HEK293 (cell line): ENCODE results near the gene ASB8.

ENCODE experiments used
- CTCF ChIA-PET: fragments of 350-600 bp; formaldehyde crosslinking; extraction: SDS; loops from one replicate; lab custom pipeline; 2021; ENCODE audit warnings: antibody characterized with exemption; lab: Yijun Ruan, JAX
- POLR2A ChIA-PET: fragments of 300-600 bp; formaldehyde crosslinking; extraction: SDS; loops from one replicate; lab custom pipeline; 2020; ENCODE audit warnings: antibody characterized with exemption, inconsistent platforms; lab: Yijun Ruan, JAX
- H3K27ac ChIP-seq: fragments of 200-500 bp; sonication (Bioruptor generic); 2 replicates; pipeline ENCODE4 v1.5.1; 2014; ENCODE audit warnings: low read depth, low read length, control low read depth, inconsistent platforms; ENCODE audit errors: extremely low read depth
- H3K36me3 ChIP-seq, 2 experiments: fragments of 200-500 bp in 1 of 2; sonication (Bioruptor generic) in 1 of 2; 1 replicate in 1 of 2; 2 replicates in 1 of 2; pipeline ENCODE4 v1.5.1; 2014 to 2017; ENCODE audit warnings: inconsistent platforms in 2 of 2, low read length in 2 of 2; ENCODE audit not compliant: control insufficient read depth in 2 of 2, insufficient read depth in 1 of 2
- H3K4me1 ChIP-seq: fragments of 200-500 bp; sonication (Bioruptor generic); 2 replicates; pipeline ENCODE4 v1.5.1; 2014; ENCODE audit warnings: mild to moderate bottlenecking, low read length, inconsistent platforms; ENCODE audit not compliant: control insufficient read depth, insufficient read depth
- H3K4me3 ChIP-seq: 2 replicates; pipeline ENCODE4 v1.5.1; 2011; ENCODE audit warnings: low read depth, mild to moderate bottlenecking, control low read depth, low read length, moderate library complexity
- H3K9me3 ChIP-seq: fragments of 200-500 bp; sonication (Bioruptor generic); 2 replicates; pipeline ENCODE4 v1.5.1; 2014; ENCODE audit warnings: low read depth, low read length, inconsistent platforms; ENCODE audit not compliant: control insufficient read depth, insufficient read depth
- KLF7 ChIP-seq: fragments of 450-650 bp; formaldehyde crosslinking; IDR thresholded peaks from 2 replicates; pipeline ENCODE4 v1.5.1; 2016; ENCODE audit warnings: missing biosample characterization, missing genetic modification characterization, borderline replicate concordance
- WT1 ChIP-seq: fragments of 450-650 bp; formaldehyde crosslinking; IDR thresholded peaks from 2 replicates; pipeline ENCODE4 v1.5.1; 2016; ENCODE audit warnings: missing biosample characterization, missing genetic modification characterization
- ZFHX2 ChIP-seq: fragments of 450-650 bp; formaldehyde crosslinking; conservative IDR thresholded peaks from 2 replicates; pipeline ENCODE4 v1.5.1; 2016; ENCODE audit warnings: missing biosample characterization, missing genetic modification characterization
- ZNF10 ChIP-seq: fragments of 450-650 bp; formaldehyde crosslinking; IDR thresholded peaks from 2 replicates; pipeline ENCODE4 v1.5.1; 2017; ENCODE audit warnings: missing biosample characterization, missing genetic modification characterization
- ZNF138 ChIP-seq: fragments of 450-650 bp; formaldehyde crosslinking; IDR thresholded peaks from 2 replicates; pipeline ENCODE4 v1.5.1; 2016; ENCODE audit warnings: missing biosample characterization, missing genetic modification characterization, borderline replicate concordance
- ZNF184 ChIP-seq: fragments of 450-650 bp; IDR thresholded peaks from 2 replicates; pipeline ENCODE4 v1.5.1; 2018; ENCODE audit warnings: missing biosample characterization, mild to moderate bottlenecking, missing genetic modification characterization
- ZNF274 ChIP-seq, 2 experiments: fragments of 200-500 bp in 1 of 2; fragments of 450-650 bp in 1 of 2; sonication (Bioruptor generic) in 1 of 2; formaldehyde crosslinking in 1 of 2; IDR thresholded peaks; 2 replicates each; pipeline versions ENCODE4 v1.5.1 to v1.6.1; 2014 to 2016; ENCODE audit warnings: borderline replicate concordance in 1 of 2, inconsistent platforms in 1 of 2, low read length in 1 of 2, missing biosample characterization in 1 of 2, missing genetic modification characterization in 1 of 2
- ZNF311 ChIP-seq: fragments of 450-650 bp; formaldehyde crosslinking; IDR thresholded peaks from 2 replicates; pipeline ENCODE4 v1.5.1; 2017; ENCODE audit warnings: missing biosample characterization, missing genetic modification characterization, borderline replicate concordance
- ZNF416 ChIP-seq: fragments of 450-650 bp; formaldehyde crosslinking; IDR thresholded peaks from 2 replicates; pipeline ENCODE4 v1.5.1; 2016; ENCODE audit warnings: missing biosample characterization, missing genetic modification characterization
- ZNF473 ChIP-seq: fragments of 450-650 bp; formaldehyde crosslinking; IDR thresholded peaks from 2 replicates; pipeline ENCODE4 v1.5.1; 2017; ENCODE audit warnings: missing biosample characterization, missing genetic modification characterization
- ZNF561 ChIP-seq: fragments of 450-650 bp; IDR thresholded peaks from 2 replicates; pipeline ENCODE4 v1.5.1; 2018; ENCODE audit warnings: missing biosample characterization, missing genetic modification characterization, borderline replicate concordance
- ZNF600 ChIP-seq: fragments of 450-650 bp; formaldehyde crosslinking; IDR thresholded peaks from 2 replicates; pipeline ENCODE4 v1.5.1; 2016; ENCODE audit warnings: missing biosample characterization, missing genetic modification characterization
- ZNF654 ChIP-seq: fragments of 450-650 bp; formaldehyde crosslinking; IDR thresholded peaks from 2 replicates; pipeline ENCODE4 v1.5.1; 2016; ENCODE audit warnings: low read depth, missing biosample characterization, missing genetic modification characterization
- ZNF776 ChIP-seq: fragments of 450-650 bp; formaldehyde crosslinking; IDR thresholded peaks from 2 replicates; pipeline ENCODE4 v1.5.0; 2017; ENCODE audit warnings: missing biosample characterization, missing genetic modification characterization, borderline replicate concordance
- ZSCAN30 ChIP-seq: fragments of 450-650 bp; IDR thresholded peaks from 2 replicates; pipeline ENCODE4 v1.5.1; 2018; ENCODE audit warnings: missing biosample characterization, mild to moderate bottlenecking, missing genetic modification characterization, moderate library complexity
- TF ChIP-seq, protein P1 (sequence below): fragments of 450-650 bp; formaldehyde crosslinking; IDR thresholded peaks from 2 replicates; pipeline ENCODE4 v1.5.1; 2016; ENCODE audit warnings: missing biosample characterization, missing genetic modification characterization
- TF ChIP-seq, protein P2 (sequence below): fragments of 450-650 bp; formaldehyde crosslinking; IDR thresholded peaks from 2 replicates; pipeline ENCODE4 v1.5.0; 2017; ENCODE audit warnings: missing biosample characterization, missing genetic modification characterization, borderline replicate concordance
- TF ChIP-seq, protein P3 (sequence below): fragments of 450-650 bp; formaldehyde crosslinking; IDR thresholded peaks from 2 replicates; pipeline ENCODE4 v1.5.1; 2016; ENCODE audit warnings: missing biosample characterization, missing genetic modification characterization, borderline replicate concordance
- TF ChIP-seq, protein P4 (sequence below): fragments of 450-650 bp; IDR thresholded peaks from 2 replicates; pipeline ENCODE4 v1.5.1; 2018; ENCODE audit warnings: missing biosample characterization, missing genetic modification characterization
- TF ChIP-seq, protein P5 (sequence below): fragments of 450-650 bp; formaldehyde crosslinking; IDR thresholded peaks from 2 replicates; pipeline ENCODE4 v1.5.1; 2016; ENCODE audit warnings: missing biosample characterization, missing genetic modification characterization

ASB8 gene

DNA sequence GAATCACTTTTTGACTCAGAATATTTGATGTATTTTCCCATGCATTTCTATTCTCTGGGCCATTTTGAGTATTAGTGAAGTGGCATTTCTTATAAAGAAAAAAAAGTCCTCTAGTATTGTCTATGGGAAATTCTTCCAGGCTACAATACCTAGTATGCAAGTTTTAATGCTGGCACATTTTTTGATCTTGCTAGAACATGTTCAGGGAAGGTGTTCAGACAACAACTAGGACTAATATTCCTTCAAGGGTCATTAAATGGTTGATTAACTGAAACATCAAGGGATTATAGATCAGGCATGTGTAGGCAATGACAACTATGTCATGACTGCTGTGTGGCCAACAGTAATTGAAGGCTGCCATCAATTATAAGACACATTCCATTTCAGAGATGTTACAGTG lies 33.8 kb upstream of the ASB8 start (continued):
- TF ChIP-seq, protein P1, sequence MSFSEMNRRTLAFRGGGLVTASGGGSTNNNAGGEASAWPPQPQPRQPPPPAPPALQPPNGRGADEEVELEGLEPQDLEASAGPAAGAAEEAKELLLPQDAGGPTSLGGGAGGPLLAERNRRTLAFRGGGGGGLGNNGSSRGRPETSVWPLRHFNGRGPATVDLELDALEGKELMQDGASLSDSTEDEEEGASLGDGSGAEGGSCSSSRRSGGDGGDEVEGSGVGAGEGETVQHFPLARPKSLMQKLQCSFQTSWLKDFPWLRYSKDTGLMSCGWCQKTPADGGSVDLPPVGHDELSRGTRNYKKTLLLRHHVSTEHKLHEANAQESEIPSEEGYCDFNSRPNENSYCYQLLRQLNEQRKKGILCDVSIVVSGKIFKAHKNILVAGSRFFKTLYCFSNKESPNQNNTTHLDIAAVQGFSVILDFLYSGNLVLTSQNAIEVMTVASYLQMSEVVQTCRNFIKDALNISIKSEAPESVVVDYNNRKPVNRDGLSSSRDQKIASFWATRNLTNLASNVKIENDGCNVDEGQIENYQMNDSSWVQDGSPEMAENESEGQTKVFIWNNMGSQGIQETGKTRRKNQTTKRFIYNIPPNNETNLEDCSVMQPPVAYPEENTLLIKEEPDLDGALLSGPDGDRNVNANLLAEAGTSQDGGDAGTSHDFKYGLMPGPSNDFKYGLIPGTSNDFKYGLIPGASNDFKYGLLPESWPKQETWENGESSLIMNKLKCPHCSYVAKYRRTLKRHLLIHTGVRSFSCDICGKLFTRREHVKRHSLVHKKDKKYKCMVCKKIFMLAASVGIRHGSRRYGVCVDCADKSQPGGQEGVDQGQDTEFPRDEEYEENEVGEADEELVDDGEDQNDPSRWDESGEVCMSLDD (tag by site-specific recombination), result no peak

DNA sequence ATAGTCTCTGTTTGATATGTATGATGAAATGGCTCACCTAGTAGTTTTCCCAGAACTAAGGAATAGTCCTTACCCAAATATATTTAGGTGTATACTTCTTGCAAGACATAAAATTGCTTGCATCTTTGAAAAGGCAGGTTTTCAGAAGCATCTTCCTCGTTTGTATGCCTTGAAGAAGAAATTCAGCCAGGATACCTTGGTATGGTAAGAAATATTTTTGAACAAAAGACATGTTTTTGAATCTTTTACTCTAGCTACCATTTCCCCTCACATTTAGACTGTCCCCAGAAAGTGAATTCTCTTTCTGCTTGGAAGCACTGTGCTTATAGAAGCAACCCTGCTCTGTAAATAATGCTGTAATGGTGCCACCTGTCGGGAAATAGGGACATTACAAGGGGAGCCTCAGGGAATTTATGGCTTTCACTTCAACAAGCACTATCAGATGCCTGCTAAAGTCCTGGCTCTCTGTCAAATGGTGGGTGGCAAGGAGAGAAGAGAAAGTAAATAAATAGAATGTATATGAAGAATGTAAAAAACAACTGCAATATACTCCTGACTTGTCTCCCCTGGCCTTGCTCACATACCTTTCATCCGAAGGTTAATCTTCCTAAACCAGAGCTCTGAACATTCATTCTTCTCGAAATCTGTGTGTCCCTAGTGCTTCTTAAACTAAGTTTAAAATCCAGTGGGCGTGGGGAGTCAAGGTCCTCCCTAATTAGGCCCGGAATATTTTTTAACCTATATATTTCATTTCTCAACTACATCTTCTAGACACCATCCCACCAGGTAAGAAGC lies 32.2 kb upstream of the ASB8 start:
- ChIA-PET POLR2A (no interaction called here), CTCF (interaction anchor here (0.6 to 2.9 kb wide), 47 partner anchors 8 to 569 kb away, joined by 3 to 19 read pairs (median 4); partner anchors contain the start of gene ASB8)
- no peaks in the 10 kb centered on the region for H3K9me3 ChIP-seq
- H3K4me3 ChIP-seq, result no peak overlapping the region
- no peaks in the 10 kb centered on the region for H3K4me1 ChIP-seq
- H3K36me3 ChIP-seq, result no peaks in the 10 kb centered on the region
- H3K27ac ChIP-seq, result no peak overlapping the region
- TF ChIP-seq ZNF10 (tag by site-specific recombination) (no peak), ZNF184 (no peak), WT1 (tag by site-specific recombination) (peak; percentile 27; the same call in 1 of the 2 replicates), ZNF561 (tag by site-specific recombination) (no peak; the same call in 1 of the 2 replicates), ZNF776 (no peak), ZNF311 (no peak), ZNF138 (tag by site-specific recombination) (no peak), ZFHX2 (peak; percentile 45), ZNF473 (no peak), ZNF654 (tag by site-specific recombination) (peak; percentile 71), ZNF600 (tag by site-specific recombination) (no peak), ZNF416 (tag by site-specific recombination) (no peak), ZNF274 (IDR thresholded peaks at IDR 0.05; ENCODE audit: low read length) (no peak), ZNF274 (tag by site-specific recombination; IDR thresholded peaks at IDR 0.05; ENCODE audit: borderline replicate concordance) (no peak), KLF7 (no peak), ZSCAN30 (tag by site-specific recombination) (no peak)
- TF ChIP-seq, protein P2, sequence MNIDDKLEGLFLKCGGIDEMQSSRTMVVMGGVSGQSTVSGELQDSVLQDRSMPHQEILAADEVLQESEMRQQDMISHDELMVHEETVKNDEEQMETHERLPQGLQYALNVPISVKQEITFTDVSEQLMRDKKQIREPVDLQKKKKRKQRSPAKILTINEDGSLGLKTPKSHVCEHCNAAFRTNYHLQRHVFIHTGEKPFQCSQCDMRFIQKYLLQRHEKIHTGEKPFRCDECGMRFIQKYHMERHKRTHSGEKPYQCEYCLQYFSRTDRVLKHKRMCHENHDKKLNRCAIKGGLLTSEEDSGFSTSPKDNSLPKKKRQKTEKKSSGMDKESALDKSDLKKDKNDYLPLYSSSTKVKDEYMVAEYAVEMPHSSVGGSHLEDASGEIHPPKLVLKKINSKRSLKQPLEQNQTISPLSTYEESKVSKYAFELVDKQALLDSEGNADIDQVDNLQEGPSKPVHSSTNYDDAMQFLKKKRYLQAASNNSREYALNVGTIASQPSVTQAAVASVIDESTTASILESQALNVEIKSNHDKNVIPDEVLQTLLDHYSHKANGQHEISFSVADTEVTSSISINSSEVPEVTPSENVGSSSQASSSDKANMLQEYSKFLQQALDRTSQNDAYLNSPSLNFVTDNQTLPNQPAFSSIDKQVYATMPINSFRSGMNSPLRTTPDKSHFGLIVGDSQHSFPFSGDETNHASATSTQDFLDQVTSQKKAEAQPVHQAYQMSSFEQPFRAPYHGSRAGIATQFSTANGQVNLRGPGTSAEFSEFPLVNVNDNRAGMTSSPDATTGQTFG, result no peak
- TF ChIP-seq, protein P3, sequence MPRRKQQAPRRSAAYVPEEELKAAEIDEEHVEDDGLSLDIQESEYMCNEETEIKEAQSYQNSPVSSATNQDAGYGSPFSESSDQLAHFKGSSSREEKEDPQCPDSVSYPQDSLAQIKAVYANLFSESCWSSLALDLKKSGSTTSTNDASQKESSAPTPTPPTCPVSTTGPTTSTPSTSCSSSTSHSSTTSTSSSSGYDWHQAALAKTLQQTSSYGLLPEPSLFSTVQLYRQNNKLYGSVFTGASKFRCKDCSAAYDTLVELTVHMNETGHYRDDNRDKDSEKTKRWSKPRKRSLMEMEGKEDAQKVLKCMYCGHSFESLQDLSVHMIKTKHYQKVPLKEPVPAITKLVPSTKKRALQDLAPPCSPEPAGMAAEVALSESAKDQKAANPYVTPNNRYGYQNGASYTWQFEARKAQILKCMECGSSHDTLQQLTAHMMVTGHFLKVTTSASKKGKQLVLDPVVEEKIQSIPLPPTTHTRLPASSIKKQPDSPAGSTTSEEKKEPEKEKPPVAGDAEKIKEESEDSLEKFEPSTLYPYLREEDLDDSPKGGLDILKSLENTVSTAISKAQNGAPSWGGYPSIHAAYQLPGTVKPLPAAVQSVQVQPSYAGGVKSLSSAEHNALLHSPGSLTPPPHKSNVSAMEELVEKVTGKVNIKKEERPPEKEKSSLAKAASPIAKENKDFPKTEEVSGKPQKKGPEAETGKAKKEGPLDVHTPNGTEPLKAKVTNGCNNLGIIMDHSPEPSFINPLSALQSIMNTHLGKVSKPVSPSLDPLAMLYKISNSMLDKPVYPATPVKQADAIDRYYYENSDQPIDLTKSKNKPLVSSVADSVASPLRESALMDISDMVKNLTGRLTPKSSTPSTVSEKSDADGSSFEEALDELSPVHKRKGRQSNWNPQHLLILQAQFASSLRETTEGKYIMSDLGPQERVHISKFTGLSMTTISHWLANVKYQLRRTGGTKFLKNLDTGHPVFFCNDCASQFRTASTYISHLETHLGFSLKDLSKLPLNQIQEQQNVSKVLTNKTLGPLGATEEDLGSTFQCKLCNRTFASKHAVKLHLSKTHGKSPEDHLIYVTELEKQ (tag by site-specific recombination), result no peak
- TF ChIP-seq, protein P4, sequence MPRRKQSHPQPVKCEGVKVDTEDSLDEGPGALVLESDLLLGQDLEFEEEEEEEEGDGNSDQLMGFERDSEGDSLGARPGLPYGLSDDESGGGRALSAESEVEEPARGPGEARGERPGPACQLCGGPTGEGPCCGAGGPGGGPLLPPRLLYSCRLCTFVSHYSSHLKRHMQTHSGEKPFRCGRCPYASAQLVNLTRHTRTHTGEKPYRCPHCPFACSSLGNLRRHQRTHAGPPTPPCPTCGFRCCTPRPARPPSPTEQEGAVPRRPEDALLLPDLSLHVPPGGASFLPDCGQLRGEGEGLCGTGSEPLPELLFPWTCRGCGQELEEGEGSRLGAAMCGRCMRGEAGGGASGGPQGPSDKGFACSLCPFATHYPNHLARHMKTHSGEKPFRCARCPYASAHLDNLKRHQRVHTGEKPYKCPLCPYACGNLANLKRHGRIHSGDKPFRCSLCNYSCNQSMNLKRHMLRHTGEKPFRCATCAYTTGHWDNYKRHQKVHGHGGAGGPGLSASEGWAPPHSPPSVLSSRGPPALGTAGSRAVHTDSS, result no peak
- TF ChIP-seq, protein P5, sequence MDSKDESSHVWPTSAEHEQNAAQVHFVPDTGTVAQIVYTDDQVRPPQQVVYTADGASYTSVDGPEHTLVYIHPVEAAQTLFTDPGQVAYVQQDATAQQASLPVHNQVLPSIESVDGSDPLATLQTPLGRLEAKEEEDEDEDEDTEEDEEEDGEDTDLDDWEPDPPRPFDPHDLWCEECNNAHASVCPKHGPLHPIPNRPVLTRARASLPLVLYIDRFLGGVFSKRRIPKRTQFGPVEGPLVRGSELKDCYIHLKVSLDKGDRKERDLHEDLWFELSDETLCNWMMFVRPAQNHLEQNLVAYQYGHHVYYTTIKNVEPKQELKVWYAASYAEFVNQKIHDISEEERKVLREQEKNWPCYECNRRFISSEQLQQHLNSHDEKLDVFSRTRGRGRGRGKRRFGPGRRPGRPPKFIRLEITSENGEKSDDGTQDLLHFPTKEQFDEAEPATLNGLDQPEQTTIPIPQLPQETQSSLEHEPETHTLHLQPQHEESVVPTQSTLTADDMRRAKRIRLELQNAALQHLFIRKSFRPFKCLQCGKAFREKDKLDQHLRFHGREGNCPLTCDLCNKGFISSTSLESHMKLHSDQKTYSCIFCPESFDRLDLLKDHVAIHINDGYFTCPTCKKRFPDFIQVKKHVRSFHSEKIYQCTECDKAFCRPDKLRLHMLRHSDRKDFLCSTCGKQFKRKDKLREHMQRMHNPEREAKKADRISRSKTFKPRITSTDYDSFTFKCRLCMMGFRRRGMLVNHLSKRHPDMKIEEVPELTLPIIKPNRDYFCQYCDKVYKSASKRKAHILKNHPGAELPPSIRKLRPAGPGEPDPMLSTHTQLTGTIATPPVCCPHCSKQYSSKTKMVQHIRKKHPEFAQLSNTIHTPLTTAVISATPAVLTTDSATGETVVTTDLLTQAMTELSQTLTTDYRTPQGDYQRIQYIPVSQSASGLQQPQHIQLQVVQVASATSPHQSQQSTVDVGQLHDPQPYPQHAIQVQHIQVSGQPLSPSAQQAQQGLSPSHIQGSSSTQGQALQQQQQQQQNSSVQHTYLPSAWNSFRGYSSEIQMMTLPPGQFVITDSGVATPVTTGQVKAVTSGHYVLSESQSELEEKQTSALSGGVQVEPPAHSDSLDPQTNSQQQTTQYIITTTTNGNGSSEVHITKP (tag by site-specific recombination), result peak; percentile 99
